SK-N-SH treated with all-trans-retinoic acid at 6 μM for 48 hours (cell line): Measurements from ENCODE around the gene PNMA6F.

Source experiments
- ATAC-seq: fragments of 200-7000 bp; cut with Tn5 transposase; 3 replicates; pipeline ENCODE4 v1.9.1; 2020; ENCODE audit warnings: mild to moderate bottlenecking, moderate library complexity
- ARNTL ChIP-seq: fragments of 450-650 bp; formaldehyde crosslinking; IDR thresholded peaks from 2 replicates; pipeline ENCODE4 v1.5.0; 2020; ENCODE audit warnings: low read depth, mild to moderate bottlenecking, moderate library complexity, borderline replicate concordance
- CSDC2 ChIP-seq: fragments of 250-450 bp; sonication (Bioruptor Pico); IDR thresholded peaks from 2 replicates; pipeline ENCODE4 v1.5.0; 2020; ENCODE audit warnings: mild to moderate bottlenecking, moderate library complexity
- CSRNP3 ChIP-seq: fragments of 250-450 bp; sonication (Bioruptor Pico); IDR thresholded peaks from 2 replicates; pipeline ENCODE4 v1.5.1; 2021; ENCODE audit warnings: mild to moderate bottlenecking, moderate library complexity
- ESRRG ChIP-seq: fragments of 250-450 bp; sonication (Bioruptor Pico); IDR thresholded peaks from 2 replicates; pipeline ENCODE4 v1.6.1; 2021; ENCODE audit warnings: mild to moderate bottlenecking
- GLIS3 ChIP-seq: fragments of 250-450 bp; sonication (Bioruptor Pico); IDR thresholded peaks from 2 replicates; pipeline ENCODE4 v1.5.0; 2020; ENCODE audit warnings: mild to moderate bottlenecking, moderate library complexity
- OSR1 ChIP-seq: fragments of 250-450 bp; sonication (Bioruptor Pico); IDR thresholded peaks from 2 replicates; pipeline ENCODE4 v1.8.0; 2022; ENCODE audit warnings: moderate library complexity, mild to moderate bottlenecking, inconsistent platforms
- PATZ1 ChIP-seq: fragments of 250-450 bp; sonication (Bioruptor Pico); IDR thresholded peaks from 2 replicates; pipeline ENCODE4 v1.8.0; 2020; ENCODE audit warnings: mild to moderate bottlenecking, moderate library complexity, borderline replicate concordance
- PPARA ChIP-seq: fragments of 250-450 bp; sonication (Bioruptor Pico); IDR thresholded peaks from 2 replicates; pipeline ENCODE4 v1.5.0; 2020; ENCODE audit warnings: mild to moderate bottlenecking, borderline replicate concordance
- RARB ChIP-seq: fragments of 250-450 bp; sonication (Bioruptor Pico); IDR thresholded peaks from 2 replicates; pipeline ENCODE4 v1.8.0; 2021; ENCODE audit warnings: mild to moderate bottlenecking, moderate library complexity
- SNAI2 ChIP-seq: fragments of 250-450 bp; sonication (Bioruptor Pico); IDR thresholded peaks from 2 replicates; pipeline ENCODE4 v1.5.0; 2020; ENCODE audit warnings: mild to moderate bottlenecking, moderate library complexity
- TOX ChIP-seq: fragments of 250-450 bp; sonication (Bioruptor Pico); IDR thresholded peaks from 2 replicates; pipeline ENCODE4 v1.8.0; 2021; ENCODE audit warnings: mild to moderate bottlenecking, moderate library complexity, borderline replicate concordance
- ZC3H10 ChIP-seq: fragments of 250-450 bp; sonication (Bioruptor Pico); IDR thresholded peaks from 2 replicates; pipeline ENCODE4 v1.5.1; 2021; ENCODE audit warnings: mild to moderate bottlenecking, moderate library complexity
- ZFP3 ChIP-seq: fragments of 250-450 bp; sonication (Bioruptor Pico); IDR thresholded peaks from 2 replicates; pipeline ENCODE4 v1.5.0; 2020; ENCODE audit warnings: mild to moderate bottlenecking, moderate library complexity
- ZFP30 ChIP-seq: fragments of 450-650 bp; formaldehyde crosslinking; IDR thresholded peaks from 2 replicates; pipeline ENCODE4 v1.5.0; 2022; ENCODE audit warnings: mild to moderate bottlenecking, moderate library complexity
- ZNF565 ChIP-seq: fragments of 450-650 bp; formaldehyde crosslinking; conservative IDR thresholded peaks from 2 replicates; pipeline ENCODE4 v1.5.0; 2020; ENCODE audit warnings: low read depth, mild to moderate bottlenecking, moderate library complexity
- ZNF70 ChIP-seq: fragments of 450-650 bp; formaldehyde crosslinking; IDR thresholded peaks from 2 replicates; pipeline ENCODE4 v1.5.0; 2020; ENCODE audit warnings: mild to moderate bottlenecking, moderate library complexity
- ZNF8 ChIP-seq: fragments of 450-650 bp; formaldehyde crosslinking; IDR thresholded peaks from 2 replicates; pipeline ENCODE4 v1.5.0; 2020; ENCODE audit warnings: mild to moderate bottlenecking, moderate library complexity
- TF ChIP-seq, protein P1 (sequence below): fragments of 250-450 bp; sonication (Bioruptor Pico); IDR thresholded peaks from 2 replicates; pipeline ENCODE4 v1.8.0; 2021; ENCODE audit warnings: low read depth, mild to moderate bottlenecking, moderate library complexity, borderline replicate concordance

PNMA6F gene

DNA sequence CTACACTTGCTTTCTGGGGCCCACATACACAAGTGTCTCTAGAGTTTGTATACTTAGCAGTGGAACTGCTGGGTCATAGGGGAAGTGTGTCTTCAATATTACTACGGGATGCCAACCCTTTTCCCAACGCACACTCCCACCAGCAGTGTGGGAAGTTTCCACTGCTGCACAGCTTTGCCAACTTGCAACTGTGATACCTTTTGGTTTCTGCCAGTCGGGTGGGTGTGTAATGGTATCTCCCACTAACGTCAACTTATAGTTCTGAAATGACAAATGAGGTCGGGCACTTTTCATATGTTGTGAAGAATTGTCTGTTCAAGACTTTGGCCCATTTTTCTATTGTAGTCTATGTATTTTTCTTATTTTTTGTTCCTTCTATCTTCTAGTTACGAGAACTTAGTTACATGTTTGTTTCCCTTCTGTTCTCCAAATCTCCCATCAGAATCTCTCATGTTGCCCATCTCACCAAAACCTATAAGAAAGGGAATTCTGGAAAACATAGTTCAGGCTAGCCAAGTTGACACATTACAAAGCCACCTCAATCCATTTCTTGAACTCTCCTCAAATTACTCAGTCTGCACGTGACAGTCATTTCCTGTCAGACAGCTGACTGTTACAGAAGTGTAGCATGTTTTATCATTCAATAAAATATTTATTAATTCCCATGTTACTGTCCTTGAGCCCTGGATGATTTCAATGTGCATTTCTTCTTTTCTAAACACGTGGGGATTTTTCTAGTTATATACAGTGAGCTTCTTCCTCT is 48.9 kb upstream of the PNMA6F start (continued):
- no peak for TF ChIP-seq PPARA (CRISPR knock-in tag)
- TF ChIP-seq, protein P1, sequence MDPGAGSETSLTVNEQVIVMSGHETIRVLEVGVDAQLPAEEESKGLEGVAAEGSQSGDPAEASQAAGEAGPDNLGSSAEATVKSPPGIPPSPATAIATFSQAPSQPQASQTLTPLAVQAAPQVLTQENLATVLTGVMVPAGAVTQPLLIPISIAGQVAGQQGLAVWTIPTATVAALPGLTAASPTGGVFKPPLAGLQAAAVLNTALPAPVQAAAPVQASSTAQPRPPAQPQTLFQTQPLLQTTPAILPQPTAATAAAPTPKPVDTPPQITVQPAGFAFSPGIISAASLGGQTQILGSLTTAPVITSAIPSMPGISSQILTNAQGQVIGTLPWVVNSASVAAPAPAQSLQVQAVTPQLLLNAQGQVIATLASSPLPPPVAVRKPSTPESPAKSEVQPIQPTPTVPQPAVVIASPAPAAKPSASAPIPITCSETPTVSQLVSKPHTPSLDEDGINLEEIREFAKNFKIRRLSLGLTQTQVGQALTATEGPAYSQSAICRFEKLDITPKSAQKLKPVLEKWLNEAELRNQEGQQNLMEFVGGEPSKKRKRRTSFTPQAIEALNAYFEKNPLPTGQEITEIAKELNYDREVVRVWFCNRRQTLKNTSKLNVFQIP (CRISPR knock-in tag): no peak

DNA sequence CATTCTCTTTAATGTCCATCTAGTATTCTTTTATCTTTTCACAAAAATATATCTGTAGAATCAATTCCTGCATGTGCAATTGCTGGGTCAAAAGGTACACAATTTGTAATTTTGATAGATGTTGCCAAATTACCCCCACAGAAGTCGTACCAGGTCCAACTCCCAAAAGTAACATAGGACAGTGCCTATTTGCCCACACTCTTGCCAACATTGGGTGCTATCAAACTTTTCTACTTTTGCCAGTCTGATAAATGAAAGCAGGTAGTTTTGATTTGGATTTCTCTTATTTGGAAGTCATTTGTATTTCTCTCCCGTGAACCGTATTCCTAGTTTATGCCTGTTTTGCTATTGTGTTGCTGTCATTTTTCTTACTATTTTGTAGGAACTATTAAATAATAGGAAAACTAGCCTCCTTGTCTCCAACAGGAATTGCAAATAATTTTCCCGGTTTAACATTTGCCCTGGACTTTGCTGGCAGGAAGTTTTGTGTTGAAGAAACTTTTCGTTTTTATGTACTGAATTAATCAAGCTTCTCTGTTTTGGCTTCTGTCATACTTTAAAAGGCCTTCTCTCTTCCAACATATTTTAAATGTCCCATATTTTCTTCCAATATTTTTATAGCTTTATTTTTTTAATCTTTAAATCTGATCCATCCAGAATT is 45.4 kb upstream of the PNMA6F start:
- no peak for ATAC-seq
- TF ChIP-seq OSR1 (CRISPR knock-in tag) (no peak), ZFP30 (CRISPR knock-in tag) (no peak), TOX (CRISPR knock-in tag) (no peak), GLIS3 (CRISPR knock-in tag) (no peak), CSDC2 (CRISPR knock-in tag) (no peak), ZC3H10 (CRISPR knock-in tag) (no peak), PATZ1 (CRISPR knock-in tag) (no peak), SNAI2 (CRISPR knock-in tag) (no peak), ZFP3 (CRISPR knock-in tag) (no peak), ARNTL (CRISPR knock-in tag) (no peak), ZNF8 (no peak), ZNF565 (CRISPR knock-in tag) (no peak), RARB (CRISPR knock-in tag) (no peak), ZNF70 (CRISPR knock-in tag) (no peak), CSRNP3 (CRISPR knock-in tag) (no peak)
- TF ChIP-seq, protein P1 (CRISPR knock-in tag): no peak

DNA sequence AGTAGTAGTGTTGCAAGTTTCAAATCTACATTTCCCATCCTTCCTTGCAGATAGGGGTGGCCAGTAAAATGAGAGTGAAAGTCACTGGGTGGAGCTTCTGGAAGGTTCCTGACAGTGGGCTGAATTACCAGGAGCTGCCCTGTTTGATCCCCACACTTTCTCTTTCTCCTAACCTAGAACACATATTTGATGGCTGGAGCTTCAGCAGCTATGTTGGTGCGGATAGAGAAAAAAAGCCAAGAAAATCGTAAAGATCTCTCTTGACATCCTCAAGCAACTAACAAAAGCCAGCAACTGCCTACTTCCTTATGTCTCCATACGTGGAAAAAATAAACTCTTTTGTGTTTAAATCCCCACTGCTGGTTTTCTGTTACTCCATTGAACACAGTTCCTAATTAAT is 44.6 kb upstream of the PNMA6F start:
- TF ChIP-seq ARNTL (CRISPR knock-in tag): no peak
- no peak for ATAC-seq

GRCh38 chrX:153365670-153366069 is 44.1 kb upstream of the PNMA6F start:
- ATAC-seq: no peak
- TF ChIP-seq, protein P1 (CRISPR knock-in tag): no peak
- TF ChIP-seq ZFP3 (CRISPR knock-in tag): no peak
- no peak for TF ChIP-seq CSRNP3 (CRISPR knock-in tag)
- TF ChIP-seq ZNF565 (CRISPR knock-in tag): no peak
- TF ChIP-seq OSR1 (CRISPR knock-in tag): no peak
- TF ChIP-seq ESRRG (CRISPR knock-in tag): no peak
- TF ChIP-seq SNAI2 (CRISPR knock-in tag): no peak
